Measurements from ENCODE around the gene PCYT1A.

DNA sequence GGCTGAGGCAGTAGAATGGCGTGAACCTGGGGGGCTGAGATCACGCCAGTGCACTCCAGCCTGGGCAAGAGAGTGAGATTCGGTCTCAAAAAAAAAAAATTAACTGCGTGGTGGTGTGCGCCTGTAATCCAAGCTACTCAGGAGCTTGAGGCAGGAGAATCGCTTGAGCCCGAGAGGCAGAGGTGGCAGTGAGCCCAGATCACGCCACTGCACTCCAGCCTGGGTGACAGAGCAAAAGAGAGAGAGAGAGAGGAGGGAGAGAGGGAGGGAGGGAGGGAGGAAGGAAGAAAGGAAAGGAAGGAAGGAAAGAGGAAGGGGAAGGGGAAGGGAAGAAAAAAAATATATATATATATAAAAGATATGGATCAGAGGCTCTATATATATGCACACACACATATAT lies 44.6 kb upstream of the PCYT1A start:
- TF ChIP-seq, protein P1, sequence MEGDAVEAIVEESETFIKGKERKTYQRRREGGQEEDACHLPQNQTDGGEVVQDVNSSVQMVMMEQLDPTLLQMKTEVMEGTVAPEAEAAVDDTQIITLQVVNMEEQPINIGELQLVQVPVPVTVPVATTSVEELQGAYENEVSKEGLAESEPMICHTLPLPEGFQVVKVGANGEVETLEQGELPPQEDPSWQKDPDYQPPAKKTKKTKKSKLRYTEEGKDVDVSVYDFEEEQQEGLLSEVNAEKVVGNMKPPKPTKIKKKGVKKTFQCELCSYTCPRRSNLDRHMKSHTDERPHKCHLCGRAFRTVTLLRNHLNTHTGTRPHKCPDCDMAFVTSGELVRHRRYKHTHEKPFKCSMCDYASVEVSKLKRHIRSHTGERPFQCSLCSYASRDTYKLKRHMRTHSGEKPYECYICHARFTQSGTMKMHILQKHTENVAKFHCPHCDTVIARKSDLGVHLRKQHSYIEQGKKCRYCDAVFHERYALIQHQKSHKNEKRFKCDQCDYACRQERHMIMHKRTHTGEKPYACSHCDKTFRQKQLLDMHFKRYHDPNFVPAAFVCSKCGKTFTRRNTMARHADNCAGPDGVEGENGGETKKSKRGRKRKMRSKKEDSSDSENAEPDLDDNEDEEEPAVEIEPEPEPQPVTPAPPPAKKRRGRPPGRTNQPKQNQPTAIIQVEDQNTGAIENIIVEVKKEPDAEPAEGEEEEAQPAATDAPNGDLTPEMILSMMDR (IDR thresholded peaks at IDR 0.05; ENCODE audit: low read length): no peak
- TF ChIP-seq EZH2 (optimal IDR thresholded peaks at IDR 0.05; ENCODE audit: low read depth, low read length) (no peak), EZH2phosphoT487 (IDR thresholded peaks at IDR 0.05; ENCODE audit: low read length) (no peak)

Data from MM.1S (cell line).